ENCODE measurements around the gene GSE1. TPM values are rescaled to one million over a fixed set of nuclear protein-coding genes. Genes with fewer than 3 reads are reported as not detected.

Gene GSE1
- total RNA-seq, 6 experiments from 2014 or later = 30.0 to 48.0 (median 38.8) TPM

- intact Hi-C loops (cut with DNase I) = loop anchor here in 1 of 2 donors (10.0 kb wide), 1 partner anchor 49 kb away; no protein-coding TSS in a partner anchor
- under 1% methylated on average over 22 of the region's 67 CpGs for WGBS (ENCODE audit: insufficient coverage, low coverage, low lambda C conversion rate, missing lambda C conversion rate)
- TF ChIP-seq POLR2A (IDR thresholded peaks at IDR 0.05) (no peak), CTCF (IDR thresholded peaks at IDR 0.05) (no peak)
- H3K27ac ChIP-seq = peak overlapping the region; percentile 33 to 87 (median 61)
- H3K36me3 ChIP-seq = no peaks in the 10 kb centered on the region
- H3K4me3 ChIP-seq = peak overlapping the region; percentile 63 to 70 (median 67)
- DNase-seq (peak; percentile 65 to 72 (median 70)), ATAC-seq (no peak)
- peaks cover 0 to 45% (median 22%) of the 10 kb centered on the region in 4 donors for H3K4me1 ChIP-seq
- no peaks in the 10 kb centered on the region for H3K9me3 ChIP-seq
- H3K27me3 ChIP-seq = no peaks in the 10 kb centered on the region
Measured at GRCh38 chr16:85613604-85614337, 649 bp downstream of the GSE1 start.

- DNase-seq = peak in 1 of 3 donors; percentile 65
- intact Hi-C loops (cut with DNase I) = loop anchor here in 1 of 2 donors (10.0 kb wide), 1 partner anchor 50 kb away; no protein-coding TSS in a partner anchor
- no peaks in the 10 kb centered on the region for H3K36me3 ChIP-seq
- H3K9me3 ChIP-seq = no peaks in the 10 kb centered on the region
- TF ChIP-seq POLR2A (IDR thresholded peaks at IDR 0.05) (no peak), CTCF (IDR thresholded peaks at IDR 0.05) (no peak)
- H3K27ac ChIP-seq = peak overlapping the region in 2 of 3 donors; percentile 60 to 87
- H3K27me3 ChIP-seq = no peaks in the 10 kb centered on the region
- 30% methylated on average over 27 of the region's 41 CpGs for WGBS (ENCODE audit: insufficient coverage, low coverage, low lambda C conversion rate, missing lambda C conversion rate)
- ATAC-seq = no peak
- peaks cover 0 to 45% (median 22%) of the 10 kb centered on the region in 4 donors for H3K4me1 ChIP-seq
- peak overlapping the region; percentile 63 to 70 (median 67) for H3K4me3 ChIP-seq
Measured at GRCh38 chr16:85614338-85615013, 1.4 kb downstream of the GSE1 start.

- peak overlapping the region; percentile 63 to 70 (median 67) for H3K4me3 ChIP-seq
- H3K27me3 ChIP-seq = no peaks in the 10 kb centered on the region
- peaks cover 0 to 41% (median 19%) of the 10 kb centered on the region in 4 donors for H3K4me1 ChIP-seq
- ATAC-seq (peak in 3 of 4 donors; percentile 0 to 27 (median 6)), DNase-seq (peak; percentile 73 to 83 (median 75))
- H3K36me3 ChIP-seq = no peaks in the 10 kb centered on the region
- WGBS (ENCODE audit: insufficient coverage, low coverage, low lambda C conversion rate, missing lambda C conversion rate) = 3% methylated on average over 7 of the region's 39 CpGs
- H3K9me3 ChIP-seq = no peaks in the 10 kb centered on the region
- no peak for TF ChIP-seq CTCF (IDR thresholded peaks at IDR 0.05)
- peak; percentile 41 for TF ChIP-seq POLR2A (IDR thresholded peaks at IDR 0.05)
- H3K27ac ChIP-seq = peak overlapping the region in 2 of 3 donors; percentile 60 to 87
- intact Hi-C loops (cut with DNase I) = loop anchor here in 1 of 2 donors (10.0 kb wide), 1 partner anchor 50 kb away; no protein-coding TSS in a partner anchor
Measured at GRCh38 chr16:85615014-85615851, 2.1 kb downstream of the GSE1 start.

All from right lobe of liver (tissue), 6 donors.